Activated B cell treated with CpG ODN at 0.5 μM for 24 hours (primary cell): ENCODE data around the gene SMIM38. TPM values are rescaled to one million over a fixed set of nuclear protein-coding genes. Genes with fewer than 3 reads are reported as not detected.

Experiments used
- ATAC-seq: fragments of 200-7000 bp; cut with Tn5 transposase; one replicate; pipeline ENCODE4 v1.10.0; 2021; ENCODE audit warnings: low read depth, mild to moderate bottlenecking, moderate library complexity
- CTCF ChIA-PET: fragments of 350-600 bp; sonication (Branson Sonifier 250); formaldehyde crosslinking; loops from one replicate; lab custom pipeline; 2021; ENCODE audit warnings: antibody characterized with exemption; lab: Charles Lee
- POLR2A ChIA-PET: fragments of 350-600 bp; sonication (Branson Sonifier 250); formaldehyde crosslinking; loops from one replicate; lab custom pipeline; 2021; ENCODE audit warnings: antibody characterized with exemption; lab: Charles Lee
- DNase-seq: peaks from one replicate; pipeline ENCODE4 v3.0.0; 2022
- H3K27ac Mint-ChIP-seq: one replicate; pipeline ENCODE4 v1.8.0; 2020; ENCODE audit warnings: mixed read lengths
- H3K27me3 Mint-ChIP-seq: one replicate; pipeline ENCODE4 v1.8.0; 2021; ENCODE audit warnings: mixed read lengths
- H3K36me3 Mint-ChIP-seq: one replicate; pipeline ENCODE4 v1.8.0; 2021; ENCODE audit warnings: low read depth, mixed read lengths
- H3K4me1 Mint-ChIP-seq: one replicate; pipeline ENCODE4 v1.8.0; 2021; ENCODE audit warnings: mixed read lengths
- H3K4me3 Mint-ChIP-seq: one replicate; pipeline ENCODE4 v1.8.0; 2020; ENCODE audit warnings: mild to moderate bottlenecking, mixed read lengths
- H3K9me3 Mint-ChIP-seq: one replicate; pipeline ENCODE4 v1.8.0; 2020; ENCODE audit warnings: mixed read lengths
- intact Hi-C: fragments of 100-400 bp; cut with micrococcal nuclease; formaldehyde crosslinking; loops from one replicate; pipeline ENCODE4 v1.15.1; 2024
- total RNA-seq: library from RNA; stranded (reverse); gene quantifications from 2 replicates; pipeline ENCODE4 v1.2.3, GENCODE V29; 2022
- TF ChIP-seq, protein P1 (sequence below): fragments of 200-600 bp; IDR thresholded peaks from one replicate; pipeline ENCODE4 v1.8.0; 2022; ENCODE audit warnings: antibody characterized with exemption, mild to moderate bottlenecking

The SMIM38 gene
- total RNA-seq, 1 donor from 2014 or later, result 2.7 TPM

DNA sequence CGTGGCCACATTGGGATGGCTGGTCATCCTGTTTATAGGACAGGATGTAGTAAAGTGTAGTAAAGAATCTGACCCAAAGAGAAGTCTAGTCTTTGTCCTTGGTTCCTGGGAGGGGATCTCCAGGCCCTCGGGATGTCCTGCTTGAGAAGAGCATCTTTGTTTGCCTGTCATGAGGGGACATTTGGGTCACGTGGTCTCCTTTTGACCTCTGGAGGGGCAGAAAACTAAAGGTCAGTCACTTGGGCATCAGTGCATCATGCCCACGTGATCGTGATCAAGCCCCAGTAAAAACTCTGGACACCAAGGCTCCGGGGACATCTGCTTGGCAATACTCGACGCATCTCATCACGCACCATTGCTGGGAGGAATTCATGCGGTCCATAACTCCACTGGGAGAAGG, 9.1 kb downstream of the SMIM38 start:
- H3K4me1 Mint-ChIP-seq, result peaks cover 18% of the 10 kb centered on the region
- intact Hi-C loops, result loop anchor here (5.0 kb wide), 1 partner anchor 43 kb away; no protein-coding TSS in a partner anchor
- DNase-seq (no peak), ATAC-seq (no peak)
- TF ChIP-seq, protein P1, sequence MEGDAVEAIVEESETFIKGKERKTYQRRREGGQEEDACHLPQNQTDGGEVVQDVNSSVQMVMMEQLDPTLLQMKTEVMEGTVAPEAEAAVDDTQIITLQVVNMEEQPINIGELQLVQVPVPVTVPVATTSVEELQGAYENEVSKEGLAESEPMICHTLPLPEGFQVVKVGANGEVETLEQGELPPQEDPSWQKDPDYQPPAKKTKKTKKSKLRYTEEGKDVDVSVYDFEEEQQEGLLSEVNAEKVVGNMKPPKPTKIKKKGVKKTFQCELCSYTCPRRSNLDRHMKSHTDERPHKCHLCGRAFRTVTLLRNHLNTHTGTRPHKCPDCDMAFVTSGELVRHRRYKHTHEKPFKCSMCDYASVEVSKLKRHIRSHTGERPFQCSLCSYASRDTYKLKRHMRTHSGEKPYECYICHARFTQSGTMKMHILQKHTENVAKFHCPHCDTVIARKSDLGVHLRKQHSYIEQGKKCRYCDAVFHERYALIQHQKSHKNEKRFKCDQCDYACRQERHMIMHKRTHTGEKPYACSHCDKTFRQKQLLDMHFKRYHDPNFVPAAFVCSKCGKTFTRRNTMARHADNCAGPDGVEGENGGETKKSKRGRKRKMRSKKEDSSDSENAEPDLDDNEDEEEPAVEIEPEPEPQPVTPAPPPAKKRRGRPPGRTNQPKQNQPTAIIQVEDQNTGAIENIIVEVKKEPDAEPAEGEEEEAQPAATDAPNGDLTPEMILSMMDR, result no peak
- ChIA-PET POLR2A (no interaction called here), CTCF (no interaction called here)
- H3K4me3 Mint-ChIP-seq, result no peak overlapping the region
- H3K9me3 Mint-ChIP-seq, result peaks cover 4% of the 10 kb centered on the region
- H3K27me3 Mint-ChIP-seq, result no peaks in the 10 kb centered on the region
- no peaks in the 10 kb centered on the region for H3K36me3 Mint-ChIP-seq
- no peak overlapping the region for H3K27ac Mint-ChIP-seq

DNA sequence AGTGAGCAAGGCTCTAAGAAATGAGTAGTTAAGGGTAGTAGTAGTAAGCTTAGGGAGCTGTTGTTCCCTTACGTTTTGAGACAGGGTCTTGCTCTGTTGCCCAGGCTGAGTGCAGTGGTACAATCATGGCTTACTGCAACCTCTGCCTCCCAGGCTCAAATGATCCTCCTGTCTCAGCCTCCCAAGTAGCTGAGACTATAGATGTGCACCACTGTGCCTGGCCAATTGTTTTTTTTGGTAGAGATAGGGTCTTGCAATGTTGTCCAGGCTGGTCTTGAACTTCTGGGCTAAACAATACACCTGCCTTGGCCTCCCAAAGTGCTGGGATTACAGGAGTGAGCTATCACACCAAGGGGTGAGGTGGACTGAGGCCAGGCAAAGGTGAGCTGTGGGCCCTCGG, 10.0 kb downstream of the SMIM38 start:
- Mint-ChIP-seq H3K4me1 (peaks cover 18% of the 10 kb centered on the region), H3K4me3 (no peak overlapping the region), H3K27me3 (no peaks in the 10 kb centered on the region), H3K27ac (no peak overlapping the region), H3K9me3 (peaks cover 4% of the 10 kb centered on the region), H3K36me3 (no peaks in the 10 kb centered on the region)
- CTCF ChIA-PET, result no interaction called here
- intact Hi-C loops, result loop anchor here (1.0 to 5.0 kb wide), 3 partner anchors 43 to 477 kb away; no protein-coding TSS in a partner anchor
- TF ChIP-seq, protein P1, result no peak
- no peak for ATAC-seq
- no peak for DNase-seq
- POLR2A ChIA-PET, result interaction anchor here (1.5 to 1.9 kb wide), 2 partner anchors 10 to 131 kb away, joined by 4 to 11 read pairs; partner anchors contain the start of gene SMIM38

DNA sequence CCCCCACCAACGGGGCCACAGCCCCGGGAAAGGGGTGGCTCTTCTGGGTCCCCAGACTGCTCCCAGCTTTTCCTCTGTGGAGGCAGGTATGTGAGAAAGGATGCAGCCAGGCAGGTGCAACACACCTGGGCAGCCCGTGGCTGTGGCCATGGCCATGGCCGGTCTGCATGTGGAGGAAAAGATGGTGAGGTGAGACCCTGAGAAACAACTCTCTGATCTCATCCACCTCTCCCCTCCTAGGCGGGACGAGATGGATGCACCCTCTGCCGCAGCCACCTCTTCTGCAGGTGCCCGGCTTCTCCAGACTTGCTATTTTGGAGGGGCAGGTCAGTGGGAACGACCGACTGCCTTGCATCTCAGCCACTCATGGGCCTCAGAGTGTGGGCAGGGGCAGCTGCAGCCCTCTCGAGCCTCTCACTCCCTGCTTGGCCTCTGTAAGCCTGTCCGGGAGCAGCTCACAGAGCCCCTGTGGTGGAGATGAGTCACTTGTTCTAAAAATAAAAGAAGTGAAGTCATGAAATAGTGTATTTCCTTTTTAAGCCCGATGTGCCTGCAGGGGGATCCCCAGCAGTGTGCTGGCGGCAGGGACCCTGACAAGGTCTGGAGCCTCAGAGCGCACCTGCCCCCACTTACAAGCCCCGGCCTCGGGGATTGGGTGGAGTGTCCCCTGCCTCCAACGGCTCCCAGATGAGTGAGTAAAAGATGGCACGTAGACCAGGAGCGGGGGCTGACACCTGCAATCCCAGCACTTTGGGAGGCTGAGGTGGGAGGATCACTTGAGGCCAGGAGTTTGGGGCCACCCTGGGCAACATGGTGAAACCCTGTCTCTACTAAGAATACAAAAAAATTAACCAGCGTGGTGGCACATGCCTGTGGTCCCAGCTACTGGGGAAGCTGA, 10.7 kb downstream of the SMIM38 start:
- Mint-ChIP-seq H3K27me3 (no peaks in the 10 kb centered on the region), H3K9me3 (peaks cover 4% of the 10 kb centered on the region), H3K4me3 (peak overlapping the region; percentile 62), H3K27ac (peak overlapping the region; percentile 76), H3K36me3 (no peaks in the 10 kb centered on the region), H3K4me1 (peaks cover 18% of the 10 kb centered on the region)
- intact Hi-C loops, result loop anchor here (1.0 to 5.0 kb wide), 3 partner anchors 44 to 476 kb away; no protein-coding TSS in a partner anchor
- TF ChIP-seq, protein P1, result no peak
- ATAC-seq (peak; percentile 94), DNase-seq (peak; percentile 37)
- POLR2A ChIA-PET, result interaction anchor here (0.7 to 1.9 kb wide), 3 partner anchors 11 to 130 kb away, joined by 3 to 11 read pairs (median 4); partner anchors contain the start of gene SMIM38
- CTCF ChIA-PET, result no interaction called here

DNA sequence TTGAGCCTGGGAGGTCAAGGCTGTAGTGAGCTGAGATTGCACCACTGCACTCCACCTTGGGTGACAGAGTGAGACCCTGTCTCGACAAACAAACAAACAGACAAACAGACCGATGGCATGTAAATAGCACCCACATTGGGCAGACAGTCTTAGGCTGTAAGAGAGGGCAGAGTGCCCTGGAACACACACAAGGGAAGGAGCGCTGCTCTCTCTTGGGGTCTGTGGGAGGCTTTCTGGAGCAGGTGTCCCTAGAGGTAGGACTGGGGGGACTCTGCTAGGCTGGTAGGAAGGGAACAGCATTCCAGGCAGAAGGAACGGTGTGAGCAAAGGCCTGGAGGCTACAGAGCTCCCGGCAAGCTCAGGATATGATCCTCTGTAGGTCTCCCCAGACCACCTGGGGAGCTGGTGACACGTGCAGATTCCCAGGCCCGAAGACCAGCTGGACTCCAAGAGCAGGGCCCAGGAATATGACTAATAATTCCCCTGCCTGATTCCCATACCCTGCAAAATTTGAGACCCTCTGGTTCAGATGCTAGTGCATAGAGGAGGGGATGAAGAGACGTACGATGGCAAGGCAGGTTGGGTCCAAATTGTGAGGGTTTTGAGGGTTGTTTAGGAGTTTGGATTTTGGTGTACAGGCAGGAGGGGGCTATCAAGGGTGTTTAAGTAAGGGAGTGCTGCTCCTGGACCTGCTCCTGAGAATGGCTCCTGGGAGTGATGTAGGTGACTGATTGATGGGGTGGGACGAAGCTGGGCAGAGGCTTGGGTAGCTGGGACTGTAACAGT, 11.6 kb downstream of the SMIM38 start:
- ATAC-seq (no peak), DNase-seq (no peak)
- Mint-ChIP-seq H3K9me3 (peaks cover 4% of the 10 kb centered on the region), H3K27me3 (no peaks in the 10 kb centered on the region), H3K27ac (peak overlapping the region; percentile 76), H3K4me1 (peaks cover 22% of the 10 kb centered on the region), H3K36me3 (no peaks in the 10 kb centered on the region), H3K4me3 (peak overlapping the region; percentile 62)
- TF ChIP-seq, protein P1, result no peak
- intact Hi-C loops, result loop anchor here (2.0 to 5.0 kb wide), 2 partner anchors 45 to 475 kb away; no protein-coding TSS in a partner anchor
- POLR2A ChIA-PET, result interaction anchor here (0.7 to 1.9 kb wide), 3 partner anchors 12 to 129 kb away, joined by 3 to 11 read pairs (median 4); partner anchors contain the start of gene SMIM38
- CTCF ChIA-PET, result no interaction called here
